Hepatocyte (in vitro differentiated cells): ENCODE results near the gene SGTA. TPM values are rescaled to one million over a fixed set of nuclear protein-coding genes. Genes with fewer than 3 reads are reported as not detected.
"Not testable (repeated sequence)": the region's sequence is repeated elsewhere in the genome, so short reads cannot be mapped to it uniquely, and the experiment has no call there.

Experiments used
- DNase-seq: peaks from one replicate; pipeline ENCODE4 v3.0.0-alpha.2; 2016; ENCODE audit warnings: low spot score
- H2AFZ ChIP-seq: fragments of 200-600 bp; sonication (generic); 2 replicates; pipeline ENCODE4 v1.6.0; 2016; ENCODE audit warnings: antibody characterized with exemption, mild to moderate bottlenecking
- H3K27ac ChIP-seq: fragments of 200-600 bp; sonication (generic); 2 replicates; pipeline ENCODE4 v1.5.1; 2016; ENCODE audit warnings: mild to moderate bottlenecking
- H3K27me3 ChIP-seq: fragments of 200-600 bp; sonication (generic); 2 replicates; pipeline ENCODE4 v1.6.1; 2016
- H3K36me3 ChIP-seq: fragments of 200-600 bp; sonication (generic); replicated peaks from 2 replicates; pipeline ENCODE4 v1.5.1; 2016; ENCODE audit warnings: low read depth; ENCODE audit not compliant: insufficient read depth
- H3K4me1 ChIP-seq: fragments of 200-600 bp; sonication (generic); 2 replicates; pipeline ENCODE4 v1.5.1; 2016; ENCODE audit warnings: mild to moderate bottlenecking, moderate library complexity; ENCODE audit not compliant: insufficient read depth
- H3K4me2 ChIP-seq: fragments of 200-600 bp; sonication (generic); 2 replicates; pipeline ENCODE4 v1.6.0; 2016
- H3K4me3 ChIP-seq: fragments of 200-600 bp; sonication (generic); 2 replicates; pipeline ENCODE4 v1.5.1; 2016; ENCODE audit warnings: mild to moderate bottlenecking
- H3K79me2 ChIP-seq: fragments of 200-600 bp; sonication (generic); 2 replicates; pipeline ENCODE4 v1.6.0; 2017; ENCODE audit warnings: mild to moderate bottlenecking
- H3K9me2 ChIP-seq: fragments of 200-600 bp; sonication (generic); replicated peaks from 2 replicates; pipeline ENCODE4 v1.6.0; 2017; ENCODE audit warnings: mild to moderate bottlenecking; ENCODE audit not compliant: insufficient read depth
- H3K9me3 ChIP-seq: fragments of 200-600 bp; sonication (generic); 2 replicates; pipeline ENCODE4 v1.5.1; 2016; ENCODE audit warnings: low read depth, mild to moderate bottlenecking
- H4K20me1 ChIP-seq: fragments of 200-600 bp; sonication (generic); 2 replicates; pipeline ENCODE4 v1.6.0; 2016; ENCODE audit warnings: mild to moderate bottlenecking; ENCODE audit not compliant: insufficient read depth, poor library complexity, severe bottlenecking
- EZH2 ChIP-seq: fragments of 200-600 bp; sonication (generic); IDR thresholded peaks from 2 replicates; pipeline ENCODE4 v1.6.1; 2016; ENCODE audit warnings: antibody characterized with exemption, mild to moderate bottlenecking, borderline replicate concordance
- EZH2phosphoT487 ChIP-seq: fragments of 200-600 bp; sonication (generic); IDR thresholded peaks from one replicate; pipeline ENCODE4 v1.6.1; 2018; ENCODE audit warnings: antibody characterized with exemption, mild to moderate bottlenecking, low read depth, moderate library complexity; ENCODE audit not compliant: unreplicated experiment, severe bottlenecking
- WGBS: methylation state at CpG from one replicate; pipeline ENCODE4 v1.1.6; 2016; ENCODE audit warnings: low lambda C conversion rate; ENCODE audit errors: missing lambda C conversion rate; 5-methylcytosine and 5-hydroxymethylcytosine counted together
- polyA plus RNA-seq: library from polyadenylated mRNA; unstranded; fragments of >200 nt; fragmentation: Nextera tagmentation; extraction: Ambion mirVana; gene quantifications from 2 replicates; pipeline ENCODE4 v1.2.1, GENCODE V29; 2016
- total RNA-seq: library from RNA; depleted of rRNA; stranded (reverse); fragments of >200 nt; gene quantifications from 2 replicates; pipeline ENCODE4 v1.2.3, GENCODE V29; 2014
- TF ChIP-seq, protein P1 (sequence below): fragments of 200-600 bp; sonication (generic); IDR thresholded peaks from 2 replicates; pipeline ENCODE4 v1.5.1; 2016; ENCODE audit warnings: antibody characterized with exemption, mild to moderate bottlenecking; ENCODE audit not compliant: poor library complexity

Gene SGTA
- total and polyA plus RNA-seq, 2 experiments from 2014 or later = 37.4 to 62.8 TPM

DNA sequence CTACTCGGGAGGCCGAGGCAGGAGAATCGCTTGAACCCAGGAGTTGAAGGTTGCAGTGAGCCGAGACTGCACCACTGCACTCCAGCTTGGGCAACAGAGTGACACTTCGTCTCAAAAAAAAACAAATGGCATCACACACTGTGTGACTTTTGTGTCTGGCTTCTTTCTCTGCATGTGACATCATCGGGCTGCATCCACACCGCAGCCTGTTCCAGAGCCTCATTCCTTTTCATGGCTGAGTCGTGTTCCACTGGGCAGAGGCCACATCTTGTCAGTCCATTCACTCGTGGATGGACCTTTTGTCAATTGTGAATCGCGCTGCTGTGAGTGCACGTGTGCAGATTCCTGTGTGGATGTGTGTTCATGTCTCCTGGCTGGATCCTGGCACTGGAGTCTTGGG lies 10.5 kb upstream of the SGTA start:
- Histone ChIP-seq H3K27ac (no peak overlapping the region), H3K4me1 (no peaks in the 10 kb centered on the region), H3K79me2 (peaks cover 7% of the 10 kb centered on the region), H3K4me3 (no peak overlapping the region), H3K9me3 (no peaks in the 10 kb centered on the region), H3K4me2 (no peak overlapping the region), H4K20me1 (no peaks in the 10 kb centered on the region), H3K27me3 (no peaks in the 10 kb centered on the region), H3K9me2 (no peaks in the 10 kb centered on the region), H3K36me3 (no peaks in the 10 kb centered on the region), H2AFZ (no peak overlapping the region)
- no peak for DNase-seq
- WGBS = 96% methylated on average over 12 of the region's 12 CpGs
- TF ChIP-seq, protein P1, sequence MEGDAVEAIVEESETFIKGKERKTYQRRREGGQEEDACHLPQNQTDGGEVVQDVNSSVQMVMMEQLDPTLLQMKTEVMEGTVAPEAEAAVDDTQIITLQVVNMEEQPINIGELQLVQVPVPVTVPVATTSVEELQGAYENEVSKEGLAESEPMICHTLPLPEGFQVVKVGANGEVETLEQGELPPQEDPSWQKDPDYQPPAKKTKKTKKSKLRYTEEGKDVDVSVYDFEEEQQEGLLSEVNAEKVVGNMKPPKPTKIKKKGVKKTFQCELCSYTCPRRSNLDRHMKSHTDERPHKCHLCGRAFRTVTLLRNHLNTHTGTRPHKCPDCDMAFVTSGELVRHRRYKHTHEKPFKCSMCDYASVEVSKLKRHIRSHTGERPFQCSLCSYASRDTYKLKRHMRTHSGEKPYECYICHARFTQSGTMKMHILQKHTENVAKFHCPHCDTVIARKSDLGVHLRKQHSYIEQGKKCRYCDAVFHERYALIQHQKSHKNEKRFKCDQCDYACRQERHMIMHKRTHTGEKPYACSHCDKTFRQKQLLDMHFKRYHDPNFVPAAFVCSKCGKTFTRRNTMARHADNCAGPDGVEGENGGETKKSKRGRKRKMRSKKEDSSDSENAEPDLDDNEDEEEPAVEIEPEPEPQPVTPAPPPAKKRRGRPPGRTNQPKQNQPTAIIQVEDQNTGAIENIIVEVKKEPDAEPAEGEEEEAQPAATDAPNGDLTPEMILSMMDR = no peak
- TF ChIP-seq EZH2phosphoT487 (no peak), EZH2 (no peak)

DNA sequence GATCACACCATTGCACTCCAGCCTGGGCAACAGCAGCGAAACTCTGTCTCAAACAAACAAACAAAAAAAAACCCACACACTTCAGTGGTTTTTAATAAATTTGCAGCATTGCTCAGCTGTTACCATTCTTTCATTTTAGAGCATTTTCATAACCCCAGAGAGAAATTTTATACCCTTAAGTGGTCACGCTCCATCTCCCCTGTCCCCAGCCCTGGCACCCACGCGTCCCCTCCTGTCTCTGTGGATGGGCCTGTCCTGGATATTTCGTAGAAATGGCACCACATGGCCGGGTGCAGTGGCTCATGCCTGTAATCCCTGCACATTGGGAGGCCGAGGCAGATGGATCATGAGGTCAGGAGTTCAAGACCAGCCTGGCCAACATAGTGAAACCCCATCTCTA lies 10.1 kb upstream of the SGTA start:
- no peak for DNase-seq
- Histone ChIP-seq H3K4me3 (no peak overlapping the region), H3K27ac (no peak overlapping the region), H3K9me2 (no peaks in the 10 kb centered on the region), H3K27me3 (no peaks in the 10 kb centered on the region), H3K36me3 (no peaks in the 10 kb centered on the region), H2AFZ (no peak overlapping the region), H3K9me3 (no peaks in the 10 kb centered on the region), H3K4me2 (no peak overlapping the region), H3K4me1 (no peaks in the 10 kb centered on the region), H3K79me2 (peaks cover 12% of the 10 kb centered on the region), H4K20me1 (no peaks in the 10 kb centered on the region)
- TF ChIP-seq, protein P1 = no peak
- no peak for TF ChIP-seq EZH2
- no peak for TF ChIP-seq EZH2phosphoT487
- over 99% methylated on average over 7 of the region's 7 CpGs for WGBS

DNA sequence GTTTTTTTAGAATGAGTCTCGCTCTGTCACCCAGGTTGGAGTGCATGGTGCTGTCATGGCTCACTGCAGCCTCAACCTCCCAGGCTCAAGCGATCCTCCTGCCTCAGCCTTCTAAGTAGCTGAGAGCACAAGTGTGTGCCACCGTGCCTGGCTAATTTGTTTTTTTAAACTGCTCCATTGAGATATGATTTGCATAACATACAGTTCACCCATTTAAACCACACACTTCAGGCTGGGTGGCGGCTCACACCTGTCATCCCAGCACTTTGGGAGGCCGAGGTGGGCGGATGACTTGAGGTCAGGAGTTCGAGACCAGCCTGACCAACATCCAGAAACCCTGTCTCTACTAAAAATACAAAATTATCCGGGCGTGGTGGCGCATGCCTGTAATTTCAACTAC lies 9.6 kb upstream of the SGTA start:
- not testable (repeated sequence) for H3K36me3 ChIP-seq

DNA sequence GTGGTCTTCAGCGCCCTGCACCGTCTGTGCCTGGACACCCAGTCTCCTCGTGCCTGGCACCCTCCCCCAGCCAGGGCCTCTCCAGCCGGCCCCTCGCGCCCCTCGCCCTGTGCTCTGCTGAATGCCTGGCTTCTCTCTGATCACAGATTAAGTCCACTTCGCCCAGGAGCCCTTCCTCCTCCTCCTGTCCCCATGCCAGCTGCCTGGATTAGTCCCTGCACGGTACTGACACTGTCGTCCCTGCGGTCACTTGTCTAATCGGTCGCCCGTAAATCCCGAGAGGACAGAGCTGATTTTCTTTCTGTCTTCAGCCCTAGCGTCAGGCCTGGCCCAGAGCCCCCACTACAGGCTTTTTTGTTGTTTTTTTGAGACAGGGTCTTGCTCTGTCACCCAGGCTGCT lies 8.8 kb upstream of the SGTA start:
- H3K4me2 ChIP-seq = no peak overlapping the region
- H3K79me2 ChIP-seq = peaks cover 24% of the 10 kb centered on the region
- no peaks in the 10 kb centered on the region for H3K27me3 ChIP-seq
- H3K4me1 ChIP-seq = no peaks in the 10 kb centered on the region
- 90% methylated on average over 16 of the region's 16 CpGs for WGBS
- H3K4me3 ChIP-seq = no peak overlapping the region
- no peak overlapping the region for H2AFZ ChIP-seq
- no peaks in the 10 kb centered on the region for H3K9me2 ChIP-seq
- no peak for TF ChIP-seq EZH2phosphoT487
- TF ChIP-seq EZH2 = no peak
- TF ChIP-seq, protein P1 = no peak
- no peaks in the 10 kb centered on the region for H3K9me3 ChIP-seq
- H3K27ac ChIP-seq = no peak overlapping the region
- no peaks in the 10 kb centered on the region for H3K36me3 ChIP-seq
- H4K20me1 ChIP-seq = no peaks in the 10 kb centered on the region
- DNase-seq = no peak

More for the DNA sequence above, 9.6 kb upstream of the SGTA start:
- H3K79me2 ChIP-seq = peaks cover 16% of the 10 kb centered on the region
- 98% methylated on average over 10 of the region's 10 CpGs for WGBS
- H2AFZ ChIP-seq, H3K4me2 ChIP-seq, H3K4me1 ChIP-seq, H3K4me3 ChIP-seq, H3K9me3 ChIP-seq, H3K9me2 ChIP-seq, H3K27ac ChIP-seq, H4K20me1 ChIP-seq, H3K27me3 ChIP-seq, DNase-seq: not testable (repeated sequence)
